ENCODE data around the gene HOXD1.

The HOXD1 gene

GRCh38 chr2:176187899-176188773 lies at the start of gene HOXD1:
HOXD1 (plus strand) TSS chr2:176188668; CDS start chr2:176188802, 134 bp downstream.
- Histone ChIP-seq H3K9ac (ENCODE audit: low read length) (no peak within 1 kb of the TSS), H3K4me1 (ENCODE audit: insufficient read depth, low read length) (peaks cover 13% of the 10 kb centered on the region), H3K27ac (ENCODE audit: low read depth, low read length) (no peak within 1 kb of the TSS), H3K4me3 (ENCODE audit: low read depth in 1 of 2, low read length in 2 of 2) (peak within 1 kb of the TSS; percentile 70 to 76), H3K9me3 (ENCODE audit: low read length) (no peaks in the 10 kb centered on the region), H3K36me3 (ENCODE audit: insufficient read depth, low read length) (no peaks in the 10 kb centered on the region), H3K27me3 (ENCODE audit: control insufficient read depth in 1 of 2, insufficient read depth in 2 of 2, low read length in 2 of 2) (peaks cover 20 to 37% of the 10 kb centered on the region in 2 donors)

- H3K36me3 ChIP-seq (ENCODE audit: insufficient read depth, low read length), result no peaks in the 10 kb centered on the region
- H3K4me3 ChIP-seq (ENCODE audit: low read depth in 1 of 2, low read length in 2 of 2), result peak overlapping the region in 1 of 2 donors; percentile 73
- peaks cover 23% of the 10 kb centered on the region for H3K4me1 ChIP-seq (ENCODE audit: insufficient read depth, low read length)
- peak overlapping the region; percentile 77 for H3K27ac ChIP-seq (ENCODE audit: low read depth, low read length)
- H3K9me3 ChIP-seq (ENCODE audit: low read length), result no peaks in the 10 kb centered on the region
- peak overlapping the region; percentile 80 for H3K9ac ChIP-seq (ENCODE audit: low read length)
- peaks cover 0 to 14% of the 10 kb centered on the region in 2 donors for H3K27me3 ChIP-seq (ENCODE audit: control insufficient read depth in 1 of 2, insufficient read depth in 2 of 2, low read length in 2 of 2)
Measured at GRCh38 chr2:176138923-176139660, 49.4 kb upstream of the HOXD1 start.

- H3K27ac ChIP-seq (ENCODE audit: low read depth, low read length), result peak overlapping the region; percentile 77
- no peaks in the 10 kb centered on the region for H3K36me3 ChIP-seq (ENCODE audit: insufficient read depth, low read length)
- H3K9me3 ChIP-seq (ENCODE audit: low read length), result no peaks in the 10 kb centered on the region
- H3K4me3 ChIP-seq (ENCODE audit: low read depth in 1 of 2, low read length in 2 of 2), result peak overlapping the region; percentile 58 to 73
- peak overlapping the region; percentile 80 for H3K9ac ChIP-seq (ENCODE audit: low read length)
- H3K27me3 ChIP-seq (ENCODE audit: control insufficient read depth in 1 of 2, insufficient read depth in 2 of 2, low read length in 2 of 2), result peaks cover 0 to 14% of the 10 kb centered on the region in 2 donors
- peaks cover 20% of the 10 kb centered on the region for H3K4me1 ChIP-seq (ENCODE audit: insufficient read depth, low read length)
Measured at GRCh38 chr2:176139661-176140512, 48.6 kb upstream of the HOXD1 start.

GRCh38 chr2:176140513-176141317 lies 47.8 kb upstream of the HOXD1 start:
- Histone ChIP-seq H3K9me3 (ENCODE audit: low read length) (no peaks in the 10 kb centered on the region), H3K9ac (ENCODE audit: low read length) (no peak overlapping the region), H3K4me3 (ENCODE audit: low read depth in 1 of 2, low read length in 2 of 2) (peak overlapping the region; percentile 57 to 58), H3K36me3 (ENCODE audit: insufficient read depth, low read length) (no peaks in the 10 kb centered on the region), H3K27ac (ENCODE audit: low read depth, low read length) (peak overlapping the region; percentile 71), H3K27me3 (ENCODE audit: control insufficient read depth in 1 of 2, insufficient read depth in 2 of 2, low read length in 2 of 2) (peaks cover 0 to 14% of the 10 kb centered on the region in 2 donors), H3K4me1 (ENCODE audit: insufficient read depth, low read length) (peaks cover 20% of the 10 kb centered on the region)

GRCh38 chr2:176142281-176142680 lies 46.2 kb upstream of the HOXD1 start:
- Histone ChIP-seq H3K9me3 (ENCODE audit: low read length) (no peaks in the 10 kb centered on the region), H3K27ac (ENCODE audit: low read depth, low read length) (no peak overlapping the region), H3K4me1 (ENCODE audit: insufficient read depth, low read length) (peaks cover 34% of the 10 kb centered on the region), H3K27me3 (ENCODE audit: control insufficient read depth in 1 of 2, insufficient read depth in 2 of 2, low read length in 2 of 2) (peaks cover 0 to 7% of the 10 kb centered on the region in 2 donors), H3K4me3 (ENCODE audit: low read depth in 1 of 2, low read length in 2 of 2) (no peak overlapping the region), H3K9ac (ENCODE audit: low read length) (no peak overlapping the region), H3K36me3 (ENCODE audit: insufficient read depth, low read length) (no peaks in the 10 kb centered on the region)

GRCh38 chr2:176145085-176145969 lies 43.1 kb upstream of the HOXD1 start:
- H3K9me3 ChIP-seq (ENCODE audit: low read length), result no peaks in the 10 kb centered on the region
- H3K27ac ChIP-seq (ENCODE audit: low read depth, low read length), result no peak overlapping the region
- no peak overlapping the region for H3K4me3 ChIP-seq (ENCODE audit: low read depth in 1 of 2, low read length in 2 of 2)
- H3K9ac ChIP-seq (ENCODE audit: low read length), result no peak overlapping the region
- H3K4me1 ChIP-seq (ENCODE audit: insufficient read depth, low read length), result peaks cover 31% of the 10 kb centered on the region
- peaks cover 0 to 7% of the 10 kb centered on the region in 2 donors for H3K27me3 ChIP-seq (ENCODE audit: control insufficient read depth in 1 of 2, insufficient read depth in 2 of 2, low read length in 2 of 2)
- peaks cover 5% of the 10 kb centered on the region for H3K36me3 ChIP-seq (ENCODE audit: insufficient read depth, low read length)

- no peak overlapping the region for H3K9ac ChIP-seq (ENCODE audit: low read length)
- H3K27me3 ChIP-seq (ENCODE audit: control insufficient read depth in 1 of 2, insufficient read depth in 2 of 2, low read length in 2 of 2), result peaks cover 0 to 3% of the 10 kb centered on the region in 2 donors
- H3K4me1 ChIP-seq (ENCODE audit: insufficient read depth, low read length), result peaks cover 28% of the 10 kb centered on the region
- H3K36me3 ChIP-seq (ENCODE audit: insufficient read depth, low read length), result peaks cover 11% of the 10 kb centered on the region
- no peaks in the 10 kb centered on the region for H3K9me3 ChIP-seq (ENCODE audit: low read length)
- H3K4me3 ChIP-seq (ENCODE audit: low read depth in 1 of 2, low read length in 2 of 2), result no peak overlapping the region
- H3K27ac ChIP-seq (ENCODE audit: low read depth, low read length), result no peak overlapping the region
Measured at GRCh38 chr2:176146101-176146500, 42.4 kb upstream of the HOXD1 start.

- peaks cover 14% of the 10 kb centered on the region for H3K36me3 ChIP-seq (ENCODE audit: insufficient read depth, low read length)
- H3K27ac ChIP-seq (ENCODE audit: low read depth, low read length), result no peak overlapping the region
- H3K9me3 ChIP-seq (ENCODE audit: low read length), result no peaks in the 10 kb centered on the region
- no peak overlapping the region for H3K9ac ChIP-seq (ENCODE audit: low read length)
- no peaks in the 10 kb centered on the region for H3K27me3 ChIP-seq (ENCODE audit: control insufficient read depth in 1 of 2, insufficient read depth in 2 of 2, low read length in 2 of 2)
- peaks cover 25% of the 10 kb centered on the region for H3K4me1 ChIP-seq (ENCODE audit: insufficient read depth, low read length)
- H3K4me3 ChIP-seq (ENCODE audit: low read depth in 1 of 2, low read length in 2 of 2), result no peak overlapping the region
Measured at GRCh38 chr2:176146645-176147044, 41.8 kb upstream of the HOXD1 start.

- no peaks in the 10 kb centered on the region for H3K27me3 ChIP-seq (ENCODE audit: control insufficient read depth in 1 of 2, insufficient read depth in 2 of 2, low read length in 2 of 2)
- no peak overlapping the region for H3K27ac ChIP-seq (ENCODE audit: low read depth, low read length)
- no peak overlapping the region for H3K9ac ChIP-seq (ENCODE audit: low read length)
- H3K4me1 ChIP-seq (ENCODE audit: insufficient read depth, low read length), result peaks cover 25% of the 10 kb centered on the region
- peaks cover 14% of the 10 kb centered on the region for H3K36me3 ChIP-seq (ENCODE audit: insufficient read depth, low read length)
- H3K9me3 ChIP-seq (ENCODE audit: low read length), result no peaks in the 10 kb centered on the region
- no peak overlapping the region for H3K4me3 ChIP-seq (ENCODE audit: low read depth in 1 of 2, low read length in 2 of 2)
Measured at GRCh38 chr2:176147210-176147799, 41.2 kb upstream of the HOXD1 start.

Data from muscle layer of colon (tissue), 2 donors.